OCI-LY3 (cell line): ENCODE results near the gene SHC2.
"Not testable (repeated sequence)": the region's sequence is repeated elsewhere in the genome, so short reads cannot be mapped to it uniquely, and the experiment has no call there.

Experiments used
- H2AFZ ChIP-seq: fragments of 200-600, 300-600 bp; shearing (Covaris generic); 2 replicates; pipeline ENCODE4 v1.6.0; 2014; ENCODE audit warnings: antibody characterized with exemption, low read depth, low read length
- H3K27ac ChIP-seq: fragments of 200-600, 300-600 bp; sonication (generic); 2 replicates; pipeline ENCODE4 v1.5.1; 2014; ENCODE audit warnings: mild to moderate bottlenecking, low read length, moderate library complexity, mixed read lengths
- H3K27me3 ChIP-seq: fragments of 200-600, 300-600 bp; sonication (generic); 2 replicates; pipeline ENCODE4 v1.6.1; 2014; ENCODE audit warnings: low read depth, low read length, mixed read lengths
- H3K36me3 ChIP-seq: fragments of 200-600, 300-600 bp; sonication (generic); replicated peaks from 2 replicates; pipeline ENCODE3; 2014; ENCODE audit warnings: low read depth, low read length, mixed read lengths
- H3K4me1 ChIP-seq: fragments of 300-600, 200-600 bp; sonication (generic); 2 replicates; pipeline ENCODE4 v1.6.1; 2014; ENCODE audit warnings: low read length, mixed read lengths
- H3K4me2 ChIP-seq: fragments of 200-600, 300-600 bp; sonication (generic); 2 replicates; pipeline ENCODE4 v1.6.1; 2014; ENCODE audit warnings: low read length, mixed read lengths
- H3K4me3 ChIP-seq: fragments of 300-600, 200-600 bp; sonication (generic); 2 replicates; pipeline ENCODE4 v1.5.1; 2014; ENCODE audit warnings: antibody characterized with exemption, mild to moderate bottlenecking, low read length, moderate library complexity
- H3K79me2 ChIP-seq: fragments of 300-600, 200-600 bp; shearing (Covaris generic); 2 replicates; pipeline ENCODE4 v1.6.1; 2014; ENCODE audit warnings: mild to moderate bottlenecking, low read length, mixed read lengths
- H3K9ac ChIP-seq: fragments of 300-600, 200-600 bp; shearing (Covaris generic); 2 replicates; pipeline ENCODE4 v1.6.0; 2014; ENCODE audit warnings: mild to moderate bottlenecking, low read length, moderate library complexity
- H3K9me3 ChIP-seq: fragments of 200-600, 300-600 bp; shearing (Covaris generic); 2 replicates; pipeline ENCODE4 v1.6.1; 2014; ENCODE audit warnings: low read length, mixed read lengths; ENCODE audit not compliant: insufficient read depth
- H4K20me1 ChIP-seq: fragments of 200-600, 300-600 bp; sonication (generic); 2 replicates; pipeline ENCODE4 v1.6.1; 2016; ENCODE audit warnings: low read length, mixed read lengths; ENCODE audit not compliant: insufficient read depth
- CTCF ChIP-seq: fragments of 200-600, 300-600 bp; sonication (generic); IDR thresholded peaks from 2 replicates; pipeline ENCODE4 v1.5.1; 2014; ENCODE audit warnings: antibody characterized with exemption, low read length, low read depth
- EZH2phosphoT487 ChIP-seq: fragments of 200-600 bp; shearing (Covaris generic); IDR thresholded peaks from 2 replicates; pipeline ENCODE4 v1.6.1; 2018; ENCODE audit warnings: antibody characterized with exemption, mixed run types, low read depth

Gene SHC2

GRCh38 chr19:384799-385169, 76.0 kb downstream of the SHC2 start:
- H3K27me3 ChIP-seq, result no peaks in the 10 kb centered on the region
- H3K4me3 ChIP-seq, result no peak overlapping the region
- no peak overlapping the region for H3K4me2 ChIP-seq
- H3K79me2 ChIP-seq, result no peaks in the 10 kb centered on the region
- no peak overlapping the region for H2AFZ ChIP-seq
- no peak overlapping the region for H3K27ac ChIP-seq
- no peaks in the 10 kb centered on the region for H3K36me3 ChIP-seq
- peaks cover 3% of the 10 kb centered on the region; the same call in 1 of the 2 replicates for H3K9me3 ChIP-seq
- TF ChIP-seq EZH2phosphoT487, result no peak
- no peak for TF ChIP-seq CTCF
- no peak overlapping the region for H3K9ac ChIP-seq
- peaks cover 5% of the 10 kb centered on the region for H3K4me1 ChIP-seq
- no peaks in the 10 kb centered on the region for H4K20me1 ChIP-seq

- TF ChIP-seq EZH2phosphoT487 (no peak), CTCF (no peak)
- Histone ChIP-seq H3K27ac (no peak overlapping the region), H3K9ac (no peak overlapping the region)
Observed at GRCh38 chr19:383922-384798, 76.7 kb downstream of the SHC2 start.

GRCh38 chr19:383040-383439, 77.8 kb downstream of the SHC2 start:
- peak overlapping the region; percentile 24; the same call in 1 of the 2 replicates for H3K4me2 ChIP-seq
- H3K27me3 ChIP-seq, result no peaks in the 10 kb centered on the region
- H4K20me1 ChIP-seq, result no peaks in the 10 kb centered on the region
- H3K4me1 ChIP-seq, result peaks cover 5% of the 10 kb centered on the region
- H3K4me3 ChIP-seq, result peak overlapping the region; percentile 25; the same call in 1 of the 2 replicates
- no peaks in the 10 kb centered on the region for H3K36me3 ChIP-seq
- H2AFZ ChIP-seq, result no peak overlapping the region
- H3K79me2 ChIP-seq, result no peaks in the 10 kb centered on the region
- H3K9ac ChIP-seq, result no peak overlapping the region
- TF ChIP-seq EZH2phosphoT487 (no peak), CTCF (no peak)
- peak overlapping the region; percentile 10; the same call in 1 of the 2 replicates for H3K27ac ChIP-seq
- H3K9me3 ChIP-seq, result peaks cover 3% of the 10 kb centered on the region; the same call in 1 of the 2 replicates

More at GRCh38 chr19:383922-384798, 76.7 kb downstream of the SHC2 start:
- Histone ChIP-seq H3K27me3 (no peaks in the 10 kb centered on the region), H3K79me2 (no peaks in the 10 kb centered on the region), H3K4me1 (peaks cover 5% of the 10 kb centered on the region), H3K4me2 (no peak overlapping the region), H4K20me1 (no peaks in the 10 kb centered on the region), H3K36me3 (no peaks in the 10 kb centered on the region), H3K4me3 (no peak overlapping the region), H3K9me3 (peaks cover 3% of the 10 kb centered on the region; the same call in 1 of the 2 replicates), H2AFZ (no peak overlapping the region)

GRCh38 chr19:382578-382977, 78.3 kb downstream of the SHC2 start:
- H2AFZ ChIP-seq, H3K9ac ChIP-seq, H3K36me3 ChIP-seq, H3K79me2 ChIP-seq, H3K4me1 ChIP-seq, H4K20me1 ChIP-seq, H3K27me3 ChIP-seq, H3K9me3 ChIP-seq: not testable (repeated sequence)
- H3K27ac ChIP-seq, result peak overlapping the region; percentile 10; the same call in 1 of the 2 replicates
- peak overlapping the region; percentile 25; the same call in 1 of the 2 replicates for H3K4me3 ChIP-seq
- H3K4me2 ChIP-seq, result peak overlapping the region; percentile 24; the same call in 1 of the 2 replicates

GRCh38 chr19:381901-382300, 78.9 kb downstream of the SHC2 start:
- not testable (repeated sequence) for H3K27me3 ChIP-seq, H3K27ac ChIP-seq

GRCh38 chr19:380618-381219, 80.1 kb downstream of the SHC2 start:
- H3K9me3 ChIP-seq, H3K4me2 ChIP-seq, H3K4me3 ChIP-seq, H3K36me3 ChIP-seq, H3K27me3 ChIP-seq, H2AFZ ChIP-seq, H3K9ac ChIP-seq, H3K79me2 ChIP-seq, H4K20me1 ChIP-seq, H3K27ac ChIP-seq, H3K4me1 ChIP-seq: not testable (repeated sequence)

More at GRCh38 chr19:381901-382300, 78.9 kb downstream of the SHC2 start:
- H3K4me2 ChIP-seq, H4K20me1 ChIP-seq, H3K9ac ChIP-seq, H3K36me3 ChIP-seq, H3K79me2 ChIP-seq, H3K4me3 ChIP-seq, H3K4me1 ChIP-seq, H3K9me3 ChIP-seq, H2AFZ ChIP-seq: not testable (repeated sequence)
